Mesodermal cell (in vitro differentiated cells): ENCODE data around the gene FAM117B.
"Not testable (repeated sequence)": the region's sequence is repeated elsewhere in the genome, so short reads cannot be mapped to it uniquely, and the experiment has no call there.

Source experiments
- H3K27ac ChIP-seq: 2 replicates; pipeline ENCODE4 v1.7.0; 2013; ENCODE audit warnings: mild to moderate bottlenecking, low read depth, low read length, moderate library complexity; ENCODE audit not compliant: severe bottlenecking
- H3K36me3 ChIP-seq: 2 replicates; pipeline ENCODE4 v1.7.1; 2013; ENCODE audit warnings: mild to moderate bottlenecking, low read length, moderate library complexity; ENCODE audit not compliant: control insufficient read depth, insufficient read depth
- H3K4me1 ChIP-seq: one replicate; pipeline ENCODE4 v1.7.1; 2013; ENCODE audit warnings: mild to moderate bottlenecking, low read length; ENCODE audit not compliant: insufficient read depth, control insufficient read depth, poor library complexity, severe bottlenecking
- H3K4me3 ChIP-seq: 2 replicates; pipeline ENCODE4 v1.7.0; 2013; ENCODE audit warnings: low read length, control low read depth, mild to moderate bottlenecking; ENCODE audit not compliant: insufficient read depth, poor library complexity, severe bottlenecking; ENCODE audit errors: extremely low read depth
- H3K9me3 ChIP-seq: 2 replicates; pipeline ENCODE4 v1.7.1; 2013; ENCODE audit warnings: mild to moderate bottlenecking, low read length, moderate library complexity; ENCODE audit not compliant: control insufficient read depth
- WGBS, 2 experiments: methylation state at CpG; one replicate each; pipeline ENCODE4 v1.1.5; 2013; ENCODE audit warnings: missing lambda C conversion rate in 2 of 2; ENCODE audit not compliant: insufficient coverage in 2 of 2; 5-methylcytosine and 5-hydroxymethylcytosine counted together

Gene FAM117B

DNA sequence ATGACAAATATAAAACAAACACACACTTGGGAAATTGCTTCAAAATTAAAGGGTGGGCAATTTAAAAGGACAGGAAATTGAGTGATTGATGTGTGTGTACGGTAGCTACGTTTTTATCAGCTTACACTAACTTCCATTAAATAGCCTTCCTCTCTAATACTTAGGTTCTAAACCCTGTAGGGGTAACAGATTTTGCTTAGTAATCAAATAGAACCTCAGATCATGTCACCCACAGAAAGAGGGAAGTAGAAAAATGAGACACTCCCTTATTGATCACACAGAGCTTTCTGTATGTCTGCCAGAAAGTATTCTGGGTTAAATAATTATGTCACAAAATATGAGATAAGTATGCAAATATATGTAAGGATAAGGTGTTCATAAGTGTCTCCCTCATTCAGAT is 143.4 kb downstream of the FAM117B start:
- Histone ChIP-seq H3K9me3 (no peaks in the 10 kb centered on the region), H3K4me3 (no peak overlapping the region), H3K36me3 (peaks cover 36% of the 10 kb centered on the region), H3K4me1 (no peaks in the 10 kb centered on the region), H3K27ac (no peak overlapping the region)
- WGBS, 2 experiments: no CpG with 5 or more reads among the region's 2 CpGs

DNA sequence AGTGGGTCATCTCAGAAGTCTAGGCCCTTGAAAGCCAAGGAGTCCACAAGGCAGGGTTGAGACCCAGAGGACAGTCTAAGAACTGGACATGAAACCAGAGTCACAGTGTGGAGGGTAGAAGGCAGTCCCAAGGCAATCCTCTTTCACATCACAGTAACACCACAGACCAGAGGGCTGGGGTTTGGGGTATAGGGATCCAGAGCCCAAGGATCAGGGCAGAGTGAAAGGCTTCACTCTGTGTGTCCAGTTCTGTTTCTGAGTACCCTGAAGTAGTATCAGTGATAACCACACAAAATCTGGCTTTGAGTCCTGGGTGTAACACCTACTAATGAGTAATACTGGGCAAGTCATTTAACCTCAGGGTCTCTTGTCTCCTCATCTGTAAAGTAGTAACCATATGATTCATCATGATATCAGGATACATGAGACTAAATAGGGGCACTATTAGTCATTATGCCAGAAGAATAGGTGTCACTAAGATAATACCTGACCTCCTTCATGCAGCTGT is 145.8 kb downstream of the FAM117B start:
- no peaks in the 10 kb centered on the region for H3K4me1 ChIP-seq
- no peaks in the 10 kb centered on the region for H3K9me3 ChIP-seq

DNA sequence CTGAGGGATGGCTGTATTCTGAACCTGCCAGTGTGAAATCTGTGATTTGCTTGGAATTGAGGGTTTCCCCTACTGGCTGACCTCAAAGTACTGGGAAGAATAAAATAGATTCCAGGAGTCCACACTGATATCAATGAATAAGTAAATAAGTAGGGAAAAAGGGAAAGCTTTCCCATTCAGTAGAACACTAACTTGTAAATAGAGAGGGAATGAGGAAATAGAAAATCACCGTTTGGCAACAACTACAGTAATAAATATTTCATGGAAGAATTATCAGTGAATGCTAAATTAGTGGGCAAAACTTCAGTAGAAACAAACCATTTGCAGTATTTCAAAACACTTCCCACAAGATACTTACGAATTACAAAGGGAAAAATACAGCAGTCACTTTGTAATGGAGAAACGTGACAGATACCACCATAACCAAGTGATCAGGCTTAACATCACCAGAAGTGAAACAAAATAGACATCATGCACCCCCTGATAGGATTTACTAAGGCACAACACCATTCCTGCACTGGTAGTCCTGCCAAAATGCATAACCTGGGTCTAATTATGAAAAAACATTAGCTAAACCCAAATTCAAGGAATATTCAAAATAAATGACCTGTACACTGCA is 148.3 kb downstream of the FAM117B start:
- no peaks in the 10 kb centered on the region for H3K4me1 ChIP-seq
- no peaks in the 10 kb centered on the region for H3K9me3 ChIP-seq
- H3K4me3 ChIP-seq: no peak overlapping the region
- peaks cover 20% of the 10 kb centered on the region for H3K36me3 ChIP-seq
- WGBS, 2 experiments: 83 to 100% methylated on average over 2 of the region's 3 CpGs
- H3K27ac ChIP-seq: no peak overlapping the region

More for the DNA sequence above, 145.8 kb downstream of the FAM117B start:
- peaks cover 26% of the 10 kb centered on the region for H3K36me3 ChIP-seq
- no peak overlapping the region for H3K27ac ChIP-seq
- H3K4me3 ChIP-seq: no peak overlapping the region

DNA sequence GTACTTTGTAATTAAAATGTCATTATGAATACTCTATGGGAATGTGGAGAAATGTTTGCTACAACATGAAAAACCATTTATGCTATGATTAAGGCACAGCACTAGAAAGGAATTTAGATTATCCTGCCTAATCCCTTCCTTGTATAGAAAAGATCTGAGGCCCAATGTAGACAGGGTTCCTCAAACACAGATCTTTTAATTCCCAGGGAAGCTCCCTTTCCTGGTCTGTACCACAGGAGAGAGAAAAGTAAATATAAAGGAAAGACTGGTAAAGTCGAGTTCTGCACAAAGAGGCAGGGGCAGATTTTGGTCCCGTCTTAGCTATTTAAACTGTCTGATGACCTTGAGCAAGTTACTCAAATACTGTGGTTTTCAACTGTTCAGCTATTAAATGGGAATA is 152.1 kb downstream of the FAM117B start:
- Histone ChIP-seq H3K4me1 (no peaks in the 10 kb centered on the region), H3K9me3 (no peaks in the 10 kb centered on the region), H3K4me3 (no peak overlapping the region), H3K36me3 (peaks cover 2% of the 10 kb centered on the region), H3K27ac (no peak overlapping the region)
- WGBS, 2 experiments: 91 to 96% methylated on average over 2 of the region's 2 CpGs

DNA sequence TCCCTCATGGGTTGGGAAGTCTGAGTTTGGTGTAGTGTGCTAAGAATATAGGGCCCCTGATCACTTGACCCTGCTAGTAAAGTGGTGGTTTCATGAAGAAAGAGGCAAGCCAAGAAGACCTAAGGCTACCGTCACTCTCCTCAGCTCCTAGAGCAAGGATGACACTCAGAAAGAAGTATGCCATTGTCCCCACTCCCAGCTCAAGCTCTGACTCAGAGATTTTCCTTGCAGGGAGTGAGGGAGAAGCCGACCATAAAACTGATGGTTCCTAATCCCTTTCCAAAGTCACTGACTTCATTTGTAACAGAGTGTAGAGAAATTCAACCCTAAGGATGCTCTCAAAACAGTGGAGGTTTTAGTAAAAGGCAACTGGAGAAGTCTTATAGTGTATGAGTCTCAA is 155.9 kb downstream of the FAM117B start:
- no peaks in the 10 kb centered on the region for H3K9me3 ChIP-seq
- H3K27ac ChIP-seq: no peak overlapping the region
- 60 to 80% methylated on average over 1 of the region's 2 CpGs for WGBS, 2 experiments
- no peaks in the 10 kb centered on the region for H3K36me3 ChIP-seq
- no peaks in the 10 kb centered on the region for H3K4me1 ChIP-seq
- H3K4me3 ChIP-seq: no peak overlapping the region

DNA sequence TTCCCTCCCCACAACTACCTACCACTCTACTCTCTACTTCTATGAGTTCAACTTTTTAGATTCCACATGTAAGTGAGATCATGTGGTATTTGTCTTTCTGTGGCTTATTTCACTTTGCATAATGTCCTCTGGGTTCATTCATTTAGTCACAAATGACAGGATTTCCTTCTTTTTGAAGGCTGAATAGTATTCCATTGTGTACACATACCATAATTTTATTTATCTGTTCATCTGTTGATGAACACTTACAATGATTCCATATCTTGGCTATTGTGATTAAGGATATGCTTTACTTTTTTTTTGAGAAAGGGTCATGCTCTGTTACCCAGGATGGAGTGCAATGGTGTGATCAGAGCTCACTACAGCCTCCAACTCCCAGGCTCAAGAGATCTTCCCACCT is 163.2 kb downstream of the FAM117B start:
- no peaks in the 10 kb centered on the region for H3K36me3 ChIP-seq
- H3K4me3 ChIP-seq: no peak overlapping the region
- no peak overlapping the region for H3K27ac ChIP-seq
- no peaks in the 10 kb centered on the region for H3K9me3 ChIP-seq
- no peaks in the 10 kb centered on the region for H3K4me1 ChIP-seq

DNA sequence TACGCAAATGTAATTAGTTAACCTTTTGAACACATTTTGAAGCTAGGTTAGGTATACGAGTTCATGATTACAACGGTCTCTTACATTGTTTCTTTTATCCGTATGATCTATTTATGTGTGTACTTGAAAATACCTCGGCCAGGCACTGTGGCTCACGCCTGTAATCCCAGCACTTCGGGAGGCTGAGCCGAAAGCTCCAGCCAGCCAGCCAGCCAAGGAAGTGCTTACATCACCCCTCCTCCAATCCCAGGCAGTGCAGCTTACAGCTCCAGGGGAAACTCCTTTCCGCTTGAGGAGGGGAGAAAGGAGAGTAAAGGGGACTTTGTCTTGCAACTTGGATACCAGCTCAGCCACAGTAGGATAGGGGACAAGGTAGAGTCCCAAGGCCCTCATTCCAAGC is 171.1 kb downstream of the FAM117B start:
- H3K9me3 ChIP-seq, H3K36me3 ChIP-seq, H3K4me1 ChIP-seq, H3K27ac ChIP-seq, H3K4me3 ChIP-seq: not testable (repeated sequence)
- WGBS, 2 experiments: 40 to 52% methylated on average over 5 of the region's 9 CpGs

DNA sequence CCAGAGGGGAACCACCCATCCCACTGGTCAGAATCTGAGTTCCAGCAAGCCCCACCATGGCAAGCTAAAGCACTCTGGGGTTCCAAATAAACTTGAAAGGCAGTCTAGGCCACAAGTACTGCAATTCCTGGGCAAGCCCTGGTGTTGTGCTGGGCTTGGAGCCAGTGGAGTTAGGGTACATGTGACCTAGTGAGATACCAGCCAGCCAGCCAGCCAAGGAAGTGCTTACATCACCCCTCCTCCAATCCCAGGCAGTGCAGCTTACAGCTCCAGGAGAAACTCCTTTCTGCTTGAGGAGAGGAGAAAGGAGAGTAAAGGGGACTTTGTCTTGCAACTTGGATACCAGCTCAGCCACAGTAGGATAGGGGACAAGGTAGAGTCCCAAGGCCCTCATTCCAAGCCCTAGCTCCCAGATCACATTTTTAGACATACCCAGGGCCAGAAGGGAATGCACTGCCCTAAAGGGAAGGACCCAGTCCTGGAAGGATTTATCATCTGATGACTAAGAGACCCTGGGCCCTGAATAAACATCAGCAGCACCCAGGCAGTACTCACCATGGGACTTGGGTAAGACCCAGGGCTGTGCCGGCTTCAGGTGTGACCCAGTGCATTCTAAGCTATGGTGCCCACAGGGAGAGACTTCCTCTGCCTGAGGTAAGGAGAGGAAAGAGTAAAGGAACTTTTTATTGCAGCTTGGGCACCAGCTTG is 172.8 kb downstream of the FAM117B start:
- H3K4me1 ChIP-seq, H3K4me3 ChIP-seq, H3K36me3 ChIP-seq, H3K9me3 ChIP-seq, H3K27ac ChIP-seq: not testable (repeated sequence)
- 87 to 90% methylated on average over 1 of the region's 1 CpG for WGBS, 2 experiments

DNA sequence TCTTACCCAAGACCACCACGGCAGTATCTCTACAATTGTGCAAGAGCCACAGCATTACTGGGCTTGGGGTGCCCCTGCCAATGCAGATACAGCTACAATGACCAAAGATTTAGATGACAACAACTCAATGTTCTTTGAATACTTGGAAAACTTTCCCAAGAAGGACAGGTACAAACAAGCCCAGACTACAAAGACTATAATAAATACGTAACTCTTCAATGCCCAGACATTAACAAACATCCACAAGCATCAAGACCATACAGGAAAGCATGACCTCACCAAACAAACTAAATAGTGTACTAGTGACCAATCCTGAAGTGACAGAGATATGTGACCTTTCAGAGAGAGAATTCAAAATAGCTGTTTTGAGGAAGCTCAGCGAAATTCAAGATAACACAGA is 174.0 kb downstream of the FAM117B start:
- Histone ChIP-seq H3K36me3 (no peaks in the 10 kb centered on the region), H3K4me3 (no peak overlapping the region), H3K4me1 (no peaks in the 10 kb centered on the region), H3K9me3 (peaks cover 6% of the 10 kb centered on the region), H3K27ac (no peak overlapping the region)
- WGBS, 2 experiments: 82 to 85% methylated on average over 2 of the region's 3 CpGs

DNA sequence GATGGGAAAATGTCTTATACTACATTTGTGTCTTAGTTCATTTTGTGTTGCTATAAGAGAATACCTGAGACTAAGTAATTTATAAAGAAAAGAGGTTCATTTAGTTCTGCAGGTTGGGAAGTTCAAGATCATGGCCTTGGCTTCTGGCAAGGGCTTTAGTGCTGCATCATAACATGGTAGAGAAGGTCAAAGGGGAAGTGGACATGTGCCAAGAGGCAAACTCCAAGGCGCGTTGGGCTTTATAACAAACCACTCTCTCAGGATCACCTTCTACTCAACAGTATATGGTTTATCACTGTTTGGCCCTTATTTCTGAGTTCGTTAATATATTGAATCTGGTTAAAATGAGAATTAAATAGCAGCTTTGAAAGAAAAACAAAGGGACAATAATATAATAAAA is 178.6 kb downstream of the FAM117B start:
- H3K4me3 ChIP-seq: no peak overlapping the region
- no peaks in the 10 kb centered on the region for H3K36me3 ChIP-seq
- H3K9me3 ChIP-seq: peaks cover 6% of the 10 kb centered on the region
- H3K4me1 ChIP-seq: no peaks in the 10 kb centered on the region
- H3K27ac ChIP-seq: no peak overlapping the region
- no CpG with 5 or more reads among the region's 3 CpGs for WGBS, 2 experiments

DNA sequence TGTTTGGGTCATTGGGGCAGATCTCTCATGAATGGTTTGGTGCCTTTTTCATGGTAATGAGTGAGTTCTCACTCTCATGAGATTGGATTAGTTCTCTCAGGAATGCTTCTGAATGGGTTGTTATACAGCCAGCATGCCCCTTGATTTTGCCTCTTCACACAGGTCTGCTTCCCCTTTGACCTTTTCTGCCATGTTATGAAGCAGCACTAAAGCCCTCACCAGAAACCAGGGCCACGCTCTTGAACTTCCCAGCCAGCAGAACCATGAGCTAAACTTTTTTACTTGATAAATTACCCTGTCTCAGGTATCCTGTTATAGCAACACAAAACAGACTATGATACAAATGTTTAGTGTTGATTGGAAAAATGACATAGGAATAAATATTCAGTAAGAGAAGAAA is 179.5 kb downstream of the FAM117B start:
- Histone ChIP-seq H3K9me3 (peaks cover 6% of the 10 kb centered on the region), H3K4me1 (no peaks in the 10 kb centered on the region), H3K27ac (no peak overlapping the region), H3K4me3 (no peak overlapping the region), H3K36me3 (no peaks in the 10 kb centered on the region)
- no CpG with 5 or more reads among the region's 1 CpG for WGBS, 2 experiments
